Liver (tissue), 9 donors: ENCODE data around the gene STX17. TPM values are rescaled to one million over a fixed set of nuclear protein-coding genes. Genes with fewer than 3 reads are reported as not detected.
A peak's percentile ranks its signal among the peaks of the same experiment; 100 is the strongest.

ENCODE experiments used
- DNase-seq: peaks from one replicate; pipeline ENCODE4 v3.0.0-alpha.2; 2017; ENCODE audit warnings: low spot score
- H3K27ac ChIP-seq, 2 donors: one replicate each; pipeline ENCODE4 v1.7.0; 2013; ENCODE audit warnings: inconsistent platforms in 2 of 2, low read length in 2 of 2, control low read depth in 1 of 2, low read depth in 1 of 2, mild to moderate bottlenecking in 1 of 2
- H3K27me3 ChIP-seq, 4 donors: one replicate each; pipeline versions ENCODE4 v1.6.1 to v1.7.0; 2013; ENCODE audit warnings: low read length in 3 of 4, inconsistent platforms in 1 of 4, mild to moderate bottlenecking in 1 of 4, moderate library complexity in 1 of 4; ENCODE audit not compliant: control insufficient read depth in 4 of 4, insufficient read depth in 4 of 4
- H3K36me3 ChIP-seq, 4 donors: one replicate each; pipeline versions ENCODE4 v1.6.1 to v1.7.0; 2013; ENCODE audit warnings: low read length in 3 of 4, mild to moderate bottlenecking in 3 of 4, low read depth in 1 of 4, moderate library complexity in 1 of 4; ENCODE audit not compliant: control insufficient read depth in 4 of 4, insufficient read depth in 3 of 4
- H3K4me1 ChIP-seq, 4 donors: one replicate each; pipeline versions ENCODE4 v1.6.1 to v1.7.0; 2013; ENCODE audit warnings: low read length in 3 of 4, mild to moderate bottlenecking in 3 of 4, moderate library complexity in 1 of 4; ENCODE audit not compliant: control insufficient read depth in 4 of 4, insufficient read depth in 4 of 4
- H3K4me3 ChIP-seq, 3 donors: one replicate each; pipeline versions ENCODE4 v1.6.1 to v1.7.0; 2013; ENCODE audit warnings: low read length in 3 of 3, control low read depth in 1 of 3, low read depth in 1 of 3, mild to moderate bottlenecking in 1 of 3
- H3K9ac ChIP-seq, 2 donors: one replicate each; pipeline ENCODE4 v1.7.0; 2013; ENCODE audit warnings: low read length in 2 of 2, mild to moderate bottlenecking in 2 of 2, moderate library complexity in 2 of 2, control low read depth in 1 of 2, low read depth in 1 of 2
- H3K9me3 ChIP-seq, 4 donors: one replicate each; pipeline versions ENCODE4 v1.6.1 to v1.7.0; 2013; ENCODE audit warnings: low read length in 3 of 4; ENCODE audit not compliant: control insufficient read depth in 4 of 4
- ATF3 ChIP-seq: IDR thresholded peaks from 2 replicates; pipeline ENCODE4 v1.6.1; 2016; ENCODE audit warnings: antibody characterized with exemption
- CTCF ChIP-seq: fragments of 150-350 bp; IDR thresholded peaks from 2 replicates; pipeline ENCODE4 v1.5.1; 2017; ENCODE audit warnings: improper control_type of control experiment, low read depth, low read length; ENCODE audit not compliant: missing input control
- EGR1 ChIP-seq, 2 donors: IDR thresholded peaks; 2 replicates each; pipeline ENCODE4 v1.6.1; 2016 to 2018; ENCODE audit warnings: antibody characterized with exemption in 2 of 2, low read depth in 2 of 2
- FOXA1 ChIP-seq: IDR thresholded peaks from 2 replicates; pipeline ENCODE4 v1.6.1; 2016; ENCODE audit warnings: antibody characterized with exemption
- FOXA2 ChIP-seq: IDR thresholded peaks from 2 replicates; pipeline ENCODE4 v1.6.1; 2016; ENCODE audit warnings: antibody characterized with exemption
- GABPA ChIP-seq, 2 donors: IDR thresholded peaks in 1 of 2; conservative IDR thresholded peaks in 1 of 2; 2 replicates each; pipeline ENCODE4 v1.6.1; 2016; ENCODE audit warnings: antibody characterized with exemption in 2 of 2, mild to moderate bottlenecking in 1 of 2, moderate library complexity in 1 of 2
- HNF4A ChIP-seq, 2 donors: conservative IDR thresholded peaks; 2 replicates each; pipeline ENCODE4 v1.6.1; 2016; ENCODE audit warnings: antibody characterized with exemption in 2 of 2, mild to moderate bottlenecking in 2 of 2
- HNF4G ChIP-seq: IDR thresholded peaks from 2 replicates; pipeline ENCODE4 v1.6.1; 2016; ENCODE audit warnings: antibody characterized with exemption
- JUND ChIP-seq, 2 donors: IDR thresholded peaks; 2 replicates each; pipeline ENCODE4 v1.6.1; 2016; ENCODE audit warnings: antibody characterized with exemption in 2 of 2
- MAX ChIP-seq: IDR thresholded peaks from 2 replicates; pipeline ENCODE4 v1.6.1; 2016; ENCODE audit warnings: antibody characterized with exemption
- NR2F2 ChIP-seq: IDR thresholded peaks from 2 replicates; pipeline ENCODE4 v1.6.1; 2016; ENCODE audit warnings: antibody characterized with exemption
- RAD21 ChIP-seq, 2 donors: IDR thresholded peaks; 2 replicates each; pipeline ENCODE4 v1.6.1; 2016; ENCODE audit warnings: antibody characterized with exemption in 2 of 2, mild to moderate bottlenecking in 2 of 2
- REST ChIP-seq: IDR thresholded peaks from 2 replicates; pipeline ENCODE4 v1.6.1; 2016; ENCODE audit warnings: antibody characterized with exemption, mild to moderate bottlenecking
- RXRA ChIP-seq, 2 donors: IDR thresholded peaks; 2 replicates each; pipeline ENCODE4 v1.6.1; 2017 to 2018; ENCODE audit warnings: antibody characterized with exemption in 2 of 2, mild to moderate bottlenecking in 1 of 2
- SP1 ChIP-seq: IDR thresholded peaks from 2 replicates; pipeline ENCODE4 v1.6.1; 2018; ENCODE audit warnings: antibody characterized with exemption, mild to moderate bottlenecking
- TAF1 ChIP-seq: conservative IDR thresholded peaks from 2 replicates; pipeline ENCODE4 v1.6.1; 2016; ENCODE audit warnings: antibody characterized with exemption, mild to moderate bottlenecking
- YY1 ChIP-seq: IDR thresholded peaks from 2 replicates; pipeline ENCODE4 v1.6.1; 2016; ENCODE audit warnings: antibody characterized with exemption, mild to moderate bottlenecking
- WGBS: extraction: QIAGEN DNeasy Blood & Tissue Kit; methylation state at CpG from one replicate; pipeline ENCODE4 v1.1.7; 2013; 5-methylcytosine and 5-hydroxymethylcytosine counted together
- polyA plus RNA-seq, 2 donors: library from polyadenylated mRNA; stranded (reverse) in 1 of 2; unstranded in 1 of 2; fragments of 200-250 nt in 1 of 2; fragments of >200 nt in 1 of 2; fragmentation: Nextera tagmentation in 1 of 2; extraction: Ambion mirVana in 1 of 2; gene quantifications; one replicate each; pipeline versions ENCODE4 v1.2.1 to v1.2.3, GENCODE V29; 2013 to 2015
- total RNA-seq, 2 donors: library from RNA; depleted of rRNA; stranded (reverse); fragments of >200 nt; gene quantifications; one replicate each; pipeline ENCODE4 v1.2.3, GENCODE V29; 2014
- donor health status: healthy.
- donor health status: healthy.
- donor health status: healthy.
- donor health status: healthy.
- donor health status: healthy.

Gene STX17
- total and polyA plus RNA-seq, 4 donors: 8.3 to 30.9 (median 21.2) TPM

- no peaks in the 10 kb centered on the region for H3K27me3 ChIP-seq
- no peak overlapping the region for H3K27ac ChIP-seq
- WGBS: 80% methylated on average over 1 of the region's 1 CpG
- no peaks in the 10 kb centered on the region for H3K9me3 ChIP-seq
- DNase-seq: no peak
- H3K36me3 ChIP-seq: peaks cover 3 to 21% (median 11%) of the 10 kb centered on the region in 4 donors
- H3K9ac ChIP-seq: no peak overlapping the region
- TF ChIP-seq REST (no peak), EGR1 (IDR thresholded peaks at IDR 0.05; ENCODE audit: low read depth in 2 of 2) (no peak), FOXA1 (no peak), FOXA2 (no peak), RAD21 (IDR thresholded peaks at IDR 0.05) (peak; percentile 76 to 80), ATF3 (no peak), CTCF (peak; percentile 63), TAF1 (no peak), MAX (no peak), JUND (IDR thresholded peaks at IDR 0.05) (no peak), RXRA (IDR thresholded peaks at IDR 0.05) (no peak), NR2F2 (no peak), HNF4A (conservative IDR thresholded peaks at IDR 0.05) (no peak)
- H3K4me3 ChIP-seq: no peak overlapping the region
- H3K4me1 ChIP-seq: no peaks in the 10 kb centered on the region
These were observed 104.7 kb downstream of the STX17 start for GRCh38 chr9:100011062-100011681.

- Histone ChIP-seq H3K4me1 (no peaks in the 10 kb centered on the region), H3K36me3 (peaks cover 3 to 22% (median 11%) of the 10 kb centered on the region in 4 donors), H3K9ac (no peak overlapping the region), H3K27me3 (no peaks in the 10 kb centered on the region), H3K4me3 (no peak overlapping the region), H3K27ac (no peak overlapping the region), H3K9me3 (no peaks in the 10 kb centered on the region)
- no peak for DNase-seq
- TF ChIP-seq FOXA2: no peak
- TF ChIP-seq FOXA1: no peak
- no peak for TF ChIP-seq HNF4G
- TF ChIP-seq JUND (IDR thresholded peaks at IDR 0.05): no peak
- no peak for TF ChIP-seq EGR1 (IDR thresholded peaks at IDR 0.05; ENCODE audit: low read depth in 2 of 2)
- TF ChIP-seq RAD21 (IDR thresholded peaks at IDR 0.05): no peak
- no peak for TF ChIP-seq ATF3
- TF ChIP-seq SP1: no peak
- TF ChIP-seq REST: no peak
- no peak for TF ChIP-seq TAF1
- no peak for TF ChIP-seq MAX
- no peak for TF ChIP-seq YY1
- TF ChIP-seq RXRA (IDR thresholded peaks at IDR 0.05): no peak
- TF ChIP-seq NR2F2: no peak
- TF ChIP-seq CTCF: no peak
- no peak for TF ChIP-seq GABPA (IDR thresholded peaks at IDR 0.05 in 1 of 2, conservative IDR thresholded peaks at IDR 0.05 in 1 of 2)
- TF ChIP-seq HNF4A (conservative IDR thresholded peaks at IDR 0.05): no peak
These were observed 105.8 kb downstream of the STX17 start for GRCh38 chr9:100012279-100012678.
